ENCODE data around the gene TUBB4B. TPM values are rescaled to one million over a fixed set of nuclear protein-coding genes. Genes with fewer than 3 reads are reported as not detected.

TUBB4B gene
- total RNA-seq, 1 experiment from 2014 or later, result 424 TPM

DNA sequence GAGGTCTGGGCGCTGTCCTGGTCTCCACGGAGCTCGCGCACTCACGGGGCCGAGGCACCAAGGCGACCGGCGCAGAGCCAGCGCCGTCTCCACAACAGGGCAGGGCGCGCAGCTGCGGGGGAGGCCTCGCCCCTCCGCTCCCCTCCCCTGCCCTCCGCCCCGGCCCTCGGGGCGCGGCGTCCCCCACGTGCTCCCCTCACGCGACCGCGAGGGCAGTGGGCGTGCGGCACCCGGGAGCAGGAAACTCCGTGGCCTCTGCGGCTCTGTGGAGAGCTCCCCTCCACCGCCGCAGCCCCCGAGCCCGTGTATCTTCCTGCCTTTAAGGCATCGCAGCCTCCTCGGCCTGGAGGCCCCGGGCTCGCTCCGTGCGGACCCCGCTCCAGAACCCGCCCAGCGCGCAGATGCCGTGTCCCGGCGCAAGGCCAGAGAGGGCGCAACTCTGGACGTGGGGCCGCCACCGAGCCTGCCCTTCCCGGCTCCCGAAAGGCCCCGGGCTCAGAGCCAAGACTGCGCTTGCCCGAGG lies 708 bp upstream of the TUBB4B start:
- H3K27ac ChIP-seq (ENCODE audit: low read length), result peak overlapping the region; percentile 89
- BruUV-seq (replicated peaks), result no TSS peak
- peak overlapping the region; percentile 78 for H2AFZ ChIP-seq (ENCODE audit: low read length)
- H3K4me2 ChIP-seq (ENCODE audit: low read length), result peak overlapping the region; percentile 95
- POLR2A ChIA-PET (ENCODE audit: unreplicated experiment), result interaction anchor here (0.6 to 1.4 kb wide), 6 partner anchors 13 to 175 kb away, joined by 4 to 10 read pairs (median 4); partner anchors contain the start of genes RNF224 and TOR4A
- H3K4me3 ChIP-seq (ENCODE audit: low read length), result peak overlapping the region; percentile 84
- no peaks in the 10 kb centered on the region for H3K27me3 ChIP-seq (ENCODE audit: low read length)
- CTCF ChIA-PET, result interaction anchor here (1.0 kb wide), 1 partner anchor 111 kb away, joined by 3 read pairs; no protein-coding TSS in a partner anchor
- peaks cover 17% of the 10 kb centered on the region for H3K36me3 ChIP-seq (ENCODE audit: low read depth, low read length)
- no peaks in the 10 kb centered on the region for H3K9me2 ChIP-seq (replicated peaks; ENCODE audit: low read length)
- TF ChIP-seq, protein P1, sequence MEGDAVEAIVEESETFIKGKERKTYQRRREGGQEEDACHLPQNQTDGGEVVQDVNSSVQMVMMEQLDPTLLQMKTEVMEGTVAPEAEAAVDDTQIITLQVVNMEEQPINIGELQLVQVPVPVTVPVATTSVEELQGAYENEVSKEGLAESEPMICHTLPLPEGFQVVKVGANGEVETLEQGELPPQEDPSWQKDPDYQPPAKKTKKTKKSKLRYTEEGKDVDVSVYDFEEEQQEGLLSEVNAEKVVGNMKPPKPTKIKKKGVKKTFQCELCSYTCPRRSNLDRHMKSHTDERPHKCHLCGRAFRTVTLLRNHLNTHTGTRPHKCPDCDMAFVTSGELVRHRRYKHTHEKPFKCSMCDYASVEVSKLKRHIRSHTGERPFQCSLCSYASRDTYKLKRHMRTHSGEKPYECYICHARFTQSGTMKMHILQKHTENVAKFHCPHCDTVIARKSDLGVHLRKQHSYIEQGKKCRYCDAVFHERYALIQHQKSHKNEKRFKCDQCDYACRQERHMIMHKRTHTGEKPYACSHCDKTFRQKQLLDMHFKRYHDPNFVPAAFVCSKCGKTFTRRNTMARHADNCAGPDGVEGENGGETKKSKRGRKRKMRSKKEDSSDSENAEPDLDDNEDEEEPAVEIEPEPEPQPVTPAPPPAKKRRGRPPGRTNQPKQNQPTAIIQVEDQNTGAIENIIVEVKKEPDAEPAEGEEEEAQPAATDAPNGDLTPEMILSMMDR (conservative IDR thresholded peaks at IDR 0.05; ENCODE audit: low read depth, low read length), result 0 out of 2 replicates have a peak, but pooled peaks have one; percentile 11
- TF ChIP-seq EZH2phosphoT487 (IDR thresholded peaks at IDR 0.05; ENCODE audit: borderline replicate concordance, low read length) (peak; percentile 62; the same call in 1 of the 2 replicates), EZH2 (IDR thresholded peaks at IDR 0.05; ENCODE audit: low read length, unreplicated experiment) (no peak)
- H3K79me2 ChIP-seq (ENCODE audit: low read length), result peaks cover 46% of the 10 kb centered on the region
- H4K20me1 ChIP-seq (ENCODE audit: low read length), result peaks cover 28% of the 10 kb centered on the region
- ATAC-seq (peak; percentile 23), DNase-seq (peak; percentile 57)
- H3K9ac ChIP-seq (ENCODE audit: low read length), result peak overlapping the region; percentile 87
- H3K9me3 ChIP-seq (ENCODE audit: low read length), result no peaks in the 10 kb centered on the region
- intact Hi-C loops (cut with micrococcal nuclease), result no loop called here
- peaks cover 37% of the 10 kb centered on the region for H3K4me1 ChIP-seq (ENCODE audit: insufficient read depth, low read length)
- peaks cover 5% of the 10 kb centered on the region for H3F3A ChIP-seq (ENCODE audit: low read length, unreplicated experiment)

DNA sequence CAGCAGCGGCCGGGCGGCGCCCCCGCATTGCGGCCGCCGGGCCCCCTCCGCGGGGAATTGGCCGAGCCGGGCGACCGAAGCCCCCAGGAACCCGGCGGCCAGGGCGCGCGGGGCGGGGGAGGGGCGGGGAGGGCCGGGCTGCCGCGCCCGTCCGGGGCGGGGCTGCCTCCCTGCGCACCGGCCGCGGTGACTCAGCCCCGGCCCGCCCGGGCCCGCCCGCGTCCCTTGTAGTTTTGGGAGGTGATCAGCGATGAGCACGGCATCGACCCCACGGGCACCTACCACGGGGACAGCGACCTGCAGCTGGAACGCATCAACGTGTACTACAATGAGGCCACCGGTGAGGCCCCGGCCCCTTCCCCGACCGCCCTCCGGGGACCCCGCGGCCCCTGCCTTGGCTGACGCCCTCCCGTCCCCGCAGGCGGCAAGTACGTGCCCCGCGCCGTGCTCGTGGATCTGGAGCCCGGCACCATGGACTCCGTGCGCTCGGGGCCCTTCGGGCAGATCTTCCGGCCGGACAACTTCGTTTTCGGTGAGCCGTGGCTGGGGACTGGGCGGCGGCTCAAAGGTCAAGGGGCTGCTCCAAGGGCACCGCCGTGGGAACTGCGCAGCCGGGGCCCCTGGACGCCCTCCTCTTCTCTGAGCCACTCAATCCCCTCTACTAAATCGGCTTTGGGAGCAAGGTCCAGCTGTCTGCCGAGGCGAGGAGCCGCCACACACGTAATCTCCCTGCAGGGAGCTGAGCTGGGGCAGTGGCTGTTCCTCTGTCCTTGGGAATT lies 592 bp downstream of the TUBB4B start:
- BruUV-seq (replicated peaks), result TSS peak; percentile 56
- H3K27ac ChIP-seq (ENCODE audit: low read length), result peak overlapping the region; percentile 53
- POLR2A ChIA-PET (ENCODE audit: unreplicated experiment), result interaction anchor here (0.7 to 1.4 kb wide), 3 partner anchors 12 to 53 kb away, joined by 4 to 32 read pairs (median 10); no protein-coding TSS in a partner anchor

More for the DNA sequence above, 592 bp downstream of the TUBB4B start:
- peak overlapping the region; percentile 86 for H3K4me2 ChIP-seq (ENCODE audit: low read length)
- peak; percentile 58 for DNase-seq
- no peaks in the 10 kb centered on the region for H3K9me3 ChIP-seq (ENCODE audit: low read length)
- no peak overlapping the region for H2AFZ ChIP-seq (ENCODE audit: low read length)
- H3K4me1 ChIP-seq (ENCODE audit: insufficient read depth, low read length), result peaks cover 37% of the 10 kb centered on the region
- peak overlapping the region; percentile 97 for H3K4me3 ChIP-seq (ENCODE audit: low read length)
- peak overlapping the region; percentile 89 for H3K9ac ChIP-seq (ENCODE audit: low read length)
- H4K20me1 ChIP-seq (ENCODE audit: low read length), result peaks cover 28% of the 10 kb centered on the region
- H3K36me3 ChIP-seq (ENCODE audit: low read depth, low read length), result peaks cover 17% of the 10 kb centered on the region
- intact Hi-C loops (cut with micrococcal nuclease), result no loop called here
- peak; percentile 10 for ATAC-seq
- no peaks in the 10 kb centered on the region for H3K27me3 ChIP-seq (ENCODE audit: low read length)
- CTCF ChIA-PET, result no interaction called here
- H3K79me2 ChIP-seq (ENCODE audit: low read length), result peaks cover 46% of the 10 kb centered on the region
- H3F3A ChIP-seq (ENCODE audit: low read length, unreplicated experiment), result peaks cover 5% of the 10 kb centered on the region
- TF ChIP-seq EZH2phosphoT487 (IDR thresholded peaks at IDR 0.05; ENCODE audit: borderline replicate concordance, low read length), result no peak
- TF ChIP-seq EZH2 (IDR thresholded peaks at IDR 0.05; ENCODE audit: low read length, unreplicated experiment), result no peak
- TF ChIP-seq, protein P1 (conservative IDR thresholded peaks at IDR 0.05; ENCODE audit: low read depth, low read length), result no peak
- H3K9me2 ChIP-seq (replicated peaks; ENCODE audit: low read length), result no peaks in the 10 kb centered on the region

Measured in PC-3 (cell line).